ENCODE results near the gene ITLN2. TPM values are rescaled to one million over a fixed set of nuclear protein-coding genes. Genes with fewer than 3 reads are reported as not detected.

The ITLN2 gene
- total RNA-seq, 1 experiment from 2014 or later: 2.4 TPM

DNA sequence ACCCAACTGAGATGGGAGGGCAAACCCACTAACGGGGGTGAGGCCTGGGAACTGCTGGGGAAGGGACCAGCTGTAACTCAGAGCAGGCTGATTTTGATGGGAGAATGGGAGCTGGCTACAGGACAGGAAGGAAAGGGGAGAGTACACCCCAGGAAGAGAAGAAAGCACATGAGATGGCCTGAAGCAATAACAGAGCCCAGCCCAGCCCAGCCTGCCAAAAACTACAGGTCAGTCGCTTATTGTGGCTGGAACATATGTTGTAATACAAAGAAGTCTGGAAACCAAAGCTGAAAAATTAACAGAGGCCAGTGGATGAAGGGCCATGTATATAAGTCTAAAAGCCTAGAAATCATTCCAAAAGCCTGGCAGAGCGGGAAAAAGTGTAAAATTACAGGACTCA lies 1.6 kb downstream of the ITLN2 start:
- H3K27me3 ChIP-seq (ENCODE audit: insufficient read depth, low read length): no peaks in the 10 kb centered on the region
- H3K27ac ChIP-seq (ENCODE audit: insufficient read length, low read depth, low read length): no peak overlapping the region
- H3K14ac ChIP-seq (ENCODE audit: insufficient read depth, low read length): no peak overlapping the region
- no peak overlapping the region for H4K91ac ChIP-seq (ENCODE audit: insufficient read length, low read depth, low read length)
- Mint-ChIP-seq H3K9me3 (peaks cover 0 to 5% of the 10 kb centered on the region in 2 experiments; a peak in 3 of 5 replicates), H3K27ac (no peak overlapping the region), H3K27me3 (ENCODE audit: low read depth) (no peaks in the 10 kb centered on the region), H3K4me1 (peaks cover 19 to 48% of the 10 kb centered on the region in 2 experiments), H3K36me3 (ENCODE audit: insufficient read depth in 1 of 3, low read depth in 3 of 3) (peaks cover 0 to 5% (median 5%) of the 10 kb centered on the region in 3 experiments; a peak in 1 of 7 replicates), H3K4me3 (no peak overlapping the region)
- TF ChIP-seq, protein P1, sequence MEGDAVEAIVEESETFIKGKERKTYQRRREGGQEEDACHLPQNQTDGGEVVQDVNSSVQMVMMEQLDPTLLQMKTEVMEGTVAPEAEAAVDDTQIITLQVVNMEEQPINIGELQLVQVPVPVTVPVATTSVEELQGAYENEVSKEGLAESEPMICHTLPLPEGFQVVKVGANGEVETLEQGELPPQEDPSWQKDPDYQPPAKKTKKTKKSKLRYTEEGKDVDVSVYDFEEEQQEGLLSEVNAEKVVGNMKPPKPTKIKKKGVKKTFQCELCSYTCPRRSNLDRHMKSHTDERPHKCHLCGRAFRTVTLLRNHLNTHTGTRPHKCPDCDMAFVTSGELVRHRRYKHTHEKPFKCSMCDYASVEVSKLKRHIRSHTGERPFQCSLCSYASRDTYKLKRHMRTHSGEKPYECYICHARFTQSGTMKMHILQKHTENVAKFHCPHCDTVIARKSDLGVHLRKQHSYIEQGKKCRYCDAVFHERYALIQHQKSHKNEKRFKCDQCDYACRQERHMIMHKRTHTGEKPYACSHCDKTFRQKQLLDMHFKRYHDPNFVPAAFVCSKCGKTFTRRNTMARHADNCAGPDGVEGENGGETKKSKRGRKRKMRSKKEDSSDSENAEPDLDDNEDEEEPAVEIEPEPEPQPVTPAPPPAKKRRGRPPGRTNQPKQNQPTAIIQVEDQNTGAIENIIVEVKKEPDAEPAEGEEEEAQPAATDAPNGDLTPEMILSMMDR (conservative IDR thresholded peaks at IDR 0.05): no peak
- no peaks in the 10 kb centered on the region for H3K79me1 ChIP-seq (ENCODE audit: insufficient read depth, low read depth, low read length, poor library complexity, severe bottlenecking)
- H4K5ac ChIP-seq (ENCODE audit: insufficient read length, low read depth, low read length): no peak overlapping the region
- no peak overlapping the region for H3K4ac ChIP-seq (ENCODE audit: low read depth, low read length)
- H3K9me3 ChIP-seq (ENCODE audit: control insufficient read depth, low read depth, low read length): no peaks in the 10 kb centered on the region
- H3K9ac ChIP-seq (ENCODE audit: extremely low read depth, insufficient read length, low read length): no peak overlapping the region
- no CpG with 5 or more reads among the region's 3 CpGs for WGBS (ENCODE audit: extremely low coverage, insufficient read length, low lambda C conversion rate)
- no peak overlapping the region for H3K4me2 ChIP-seq (ENCODE audit: insufficient read depth, insufficient read length, low read length)
- H2BK120ac ChIP-seq (ENCODE audit: low read depth, low read length, poor library complexity, severe bottlenecking): no peak overlapping the region
- H3K23ac ChIP-seq (ENCODE audit: insufficient read length, low read depth, low read length): no peak overlapping the region
- no peak overlapping the region for H2BK5ac ChIP-seq (ENCODE audit: insufficient read length, low read length)
- no peak overlapping the region for H2AK5ac ChIP-seq (ENCODE audit: insufficient read length, low read length)
- H4K20me1 ChIP-seq (ENCODE audit: control insufficient read depth, insufficient read depth, insufficient read length): no peaks in the 10 kb centered on the region
- H2BK20ac ChIP-seq (ENCODE audit: low read depth, low read length, poor library complexity, severe bottlenecking): no peak overlapping the region
- H3T11ph ChIP-seq (ENCODE audit: low read length): no peak overlapping the region
- no peak overlapping the region for H3K18ac ChIP-seq (ENCODE audit: insufficient read length, low read depth, low read length)
- H2BK12ac ChIP-seq (ENCODE audit: insufficient read length, low read depth, low read length): no peak overlapping the region
- H3K23me2 ChIP-seq (ENCODE audit: insufficient read length, low read depth, low read length, poor library complexity, severe bottlenecking): no peaks in the 10 kb centered on the region
- H3K79me2 ChIP-seq (ENCODE audit: insufficient read depth, low read length): no peaks in the 10 kb centered on the region
- no peak overlapping the region for H4K8ac ChIP-seq (replicated peaks; ENCODE audit: insufficient read length, low read depth, low read length)
- H3K56ac ChIP-seq (ENCODE audit: insufficient read length, low read depth, low read length): no peak overlapping the region
- DNase-seq: no peak
- H3K4me1 ChIP-seq (ENCODE audit: insufficient read depth, low read length): peaks cover 2% of the 10 kb centered on the region; the same call in 1 of the 2 replicates
- H2BK15ac ChIP-seq (ENCODE audit: low read depth, low read length): no peak overlapping the region
- no peak overlapping the region for H2AFZ ChIP-seq (ENCODE audit: low read length)
